ENCODE results near the gene AVEN.

AVEN gene

GRCh38 chr15:33926260-33926659, 112.7 kb downstream of the AVEN start:
- no peak overlapping the region for H3K4me3 ChIP-seq (ENCODE audit: low read depth, low read length)
- no peak for DNase-seq
- no peaks in the 10 kb centered on the region for H3K36me3 ChIP-seq (replicated peaks)
- in situ Hi-C loops (cut with HindIII; ENCODE audit: low pct_ligation_motif_present, low sequenced_read_pairs) = no loop called here
- no peak for TF ChIP-seq CTCF (IDR thresholded peaks at IDR 0.05; ENCODE audit: low read depth, low read length, missing control alignments)
- no peaks in the 10 kb centered on the region for H3K27me3 ChIP-seq (replicated peaks)
- H3K27ac ChIP-seq = no peak overlapping the region

DNA sequence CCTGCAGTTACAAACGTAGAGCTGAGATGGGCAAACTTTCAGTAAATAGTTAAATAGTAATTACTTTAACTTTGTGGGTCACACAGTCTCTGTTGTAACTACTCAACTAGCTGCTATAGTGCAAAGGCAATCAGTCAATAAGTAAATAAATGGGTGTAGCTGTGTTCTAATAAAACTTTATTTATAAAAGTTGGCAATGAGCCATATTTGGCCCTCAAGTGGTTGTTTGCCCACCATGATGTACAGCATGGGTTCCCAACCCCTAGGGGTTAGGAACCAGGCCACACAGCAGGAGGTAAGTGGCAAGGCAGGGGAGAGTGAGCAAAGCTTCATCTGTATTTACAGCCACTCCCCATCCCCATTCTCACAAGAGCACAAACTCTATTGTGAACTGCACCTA, 115.6 kb downstream of the AVEN start:
- Histone ChIP-seq H3K27me3 (replicated peaks) (no peaks in the 10 kb centered on the region), H3K4me3 (ENCODE audit: low read depth, low read length) (no peak overlapping the region), H3K36me3 (replicated peaks) (no peaks in the 10 kb centered on the region), H3K27ac (no peak overlapping the region)
- in situ Hi-C loops (cut with HindIII; ENCODE audit: low pct_ligation_motif_present, low sequenced_read_pairs) = no loop called here
- DNase-seq = no peak
- no peak for TF ChIP-seq CTCF (IDR thresholded peaks at IDR 0.05; ENCODE audit: low read depth, low read length, missing control alignments)

- DNase-seq = no peak
- no peak overlapping the region for H3K27ac ChIP-seq
- in situ Hi-C loops (cut with HindIII; ENCODE audit: low pct_ligation_motif_present, low sequenced_read_pairs) = no loop called here
- H3K36me3 ChIP-seq (replicated peaks) = no peaks in the 10 kb centered on the region
- no peak overlapping the region for H3K4me3 ChIP-seq (ENCODE audit: low read depth, low read length)
- TF ChIP-seq CTCF (IDR thresholded peaks at IDR 0.05; ENCODE audit: low read depth, low read length, missing control alignments) = no peak
- no peaks in the 10 kb centered on the region for H3K27me3 ChIP-seq (replicated peaks)
Observed at GRCh38 chr15:33915571-33916407, 123.2 kb downstream of the AVEN start.

- in situ Hi-C loops (cut with HindIII; ENCODE audit: low pct_ligation_motif_present, low sequenced_read_pairs) = no loop called here
- no peaks in the 10 kb centered on the region for H3K27me3 ChIP-seq (replicated peaks)
- no peaks in the 10 kb centered on the region for H3K36me3 ChIP-seq (replicated peaks)
- no peak for TF ChIP-seq CTCF (IDR thresholded peaks at IDR 0.05; ENCODE audit: low read depth, low read length, missing control alignments)
- no peak overlapping the region for H3K27ac ChIP-seq
- no peak for DNase-seq
- H3K4me3 ChIP-seq (ENCODE audit: low read depth, low read length) = no peak overlapping the region
Observed at GRCh38 chr15:33913459-33913858, 125.5 kb downstream of the AVEN start.

- Histone ChIP-seq H3K36me3 (replicated peaks) (no peaks in the 10 kb centered on the region), H3K4me3 (ENCODE audit: low read depth, low read length) (no peak overlapping the region), H3K27me3 (replicated peaks) (no peaks in the 10 kb centered on the region), H3K27ac (no peak overlapping the region)
- no peak for DNase-seq
- in situ Hi-C loops (cut with HindIII; ENCODE audit: low pct_ligation_motif_present, low sequenced_read_pairs) = no loop called here
- TF ChIP-seq CTCF (IDR thresholded peaks at IDR 0.05; ENCODE audit: low read depth, low read length, missing control alignments) = no peak
Observed at GRCh38 chr15:33912326-33912725, 126.7 kb downstream of the AVEN start.

- peak; percentile 10 for DNase-seq
- no peak overlapping the region for H3K4me3 ChIP-seq (ENCODE audit: low read depth, low read length)
- peak overlapping the region; percentile 38 for H3K27ac ChIP-seq
- no peak for TF ChIP-seq CTCF (IDR thresholded peaks at IDR 0.05; ENCODE audit: low read depth, low read length, missing control alignments)
- H3K27me3 ChIP-seq (replicated peaks) = no peaks in the 10 kb centered on the region
- H3K36me3 ChIP-seq (replicated peaks) = no peaks in the 10 kb centered on the region
- in situ Hi-C loops (cut with HindIII; ENCODE audit: low pct_ligation_motif_present, low sequenced_read_pairs) = no loop called here
Observed at GRCh38 chr15:33910741-33911140, 128.3 kb downstream of the AVEN start.
